ENCODE measurements around the gene LYSMD3.

Gene LYSMD3

GRCh38 chr5:90549729-90550275 lies 20.4 kb upstream of the LYSMD3 start:
- no peak for DNase-seq (ENCODE audit: low spot score)
- no peak for TF ChIP-seq CTCF (IDR thresholded peaks at IDR 0.05; ENCODE audit: borderline replicate concordance, control extremely low read depth, extremely low read depth, insufficient read depth, missing control alignments)
- in situ Hi-C loops (cut with MboI; ENCODE audit: low sequenced_read_pairs, unreplicated experiment), result no loop called here

GRCh38 chr5:90549223-90549622 lies 19.8 kb upstream of the LYSMD3 start:
- no peak for DNase-seq (ENCODE audit: low spot score)
- in situ Hi-C loops (cut with MboI; ENCODE audit: low sequenced_read_pairs, unreplicated experiment), result no loop called here
- no peak for TF ChIP-seq CTCF (IDR thresholded peaks at IDR 0.05; ENCODE audit: borderline replicate concordance, control extremely low read depth, extremely low read depth, insufficient read depth, missing control alignments)

- in situ Hi-C loops (cut with MboI; ENCODE audit: low sequenced_read_pairs, unreplicated experiment), result no loop called here
- no peak for TF ChIP-seq CTCF (IDR thresholded peaks at IDR 0.05; ENCODE audit: borderline replicate concordance, control extremely low read depth, extremely low read depth, insufficient read depth, missing control alignments)
- no peak for DNase-seq (ENCODE audit: low spot score)
Observed at GRCh38 chr5:90548069-90548593, 18.7 kb upstream of the LYSMD3 start.

- DNase-seq (ENCODE audit: low spot score), result no peak
- no peak for TF ChIP-seq CTCF (IDR thresholded peaks at IDR 0.05; ENCODE audit: borderline replicate concordance, control extremely low read depth, extremely low read depth, insufficient read depth, missing control alignments)
- in situ Hi-C loops (cut with MboI; ENCODE audit: low sequenced_read_pairs, unreplicated experiment), result no loop called here
Observed at GRCh38 chr5:90547072-90547536, 17.7 kb upstream of the LYSMD3 start.

- in situ Hi-C loops (cut with MboI; ENCODE audit: low sequenced_read_pairs, unreplicated experiment), result no loop called here
- no peak for TF ChIP-seq CTCF (IDR thresholded peaks at IDR 0.05; ENCODE audit: borderline replicate concordance, control extremely low read depth, extremely low read depth, insufficient read depth, missing control alignments)
- DNase-seq (ENCODE audit: low spot score), result no peak
Observed at GRCh38 chr5:90546216-90546837, 16.9 kb upstream of the LYSMD3 start.

- in situ Hi-C loops (cut with MboI; ENCODE audit: low sequenced_read_pairs, unreplicated experiment), result no loop called here
- no peak for TF ChIP-seq CTCF (IDR thresholded peaks at IDR 0.05; ENCODE audit: borderline replicate concordance, control extremely low read depth, extremely low read depth, insufficient read depth, missing control alignments)
- no peak for DNase-seq (ENCODE audit: low spot score)
Observed at GRCh38 chr5:90545511-90545910, 16.1 kb upstream of the LYSMD3 start.
